DMS 273 (cell line): ENCODE data around the gene TCIRG1.
"Not testable (repeated sequence)": the region's sequence is repeated elsewhere in the genome, so short reads cannot be mapped to it uniquely, and the experiment has no call there.

Source experiments
- DNase-seq: peaks from one replicate; lab custom pipeline; 2025; ENCODE audit not compliant: unreplicated experiment; lab: John Stamatoyannopoulos, UW

TCIRG1 gene

DNA sequence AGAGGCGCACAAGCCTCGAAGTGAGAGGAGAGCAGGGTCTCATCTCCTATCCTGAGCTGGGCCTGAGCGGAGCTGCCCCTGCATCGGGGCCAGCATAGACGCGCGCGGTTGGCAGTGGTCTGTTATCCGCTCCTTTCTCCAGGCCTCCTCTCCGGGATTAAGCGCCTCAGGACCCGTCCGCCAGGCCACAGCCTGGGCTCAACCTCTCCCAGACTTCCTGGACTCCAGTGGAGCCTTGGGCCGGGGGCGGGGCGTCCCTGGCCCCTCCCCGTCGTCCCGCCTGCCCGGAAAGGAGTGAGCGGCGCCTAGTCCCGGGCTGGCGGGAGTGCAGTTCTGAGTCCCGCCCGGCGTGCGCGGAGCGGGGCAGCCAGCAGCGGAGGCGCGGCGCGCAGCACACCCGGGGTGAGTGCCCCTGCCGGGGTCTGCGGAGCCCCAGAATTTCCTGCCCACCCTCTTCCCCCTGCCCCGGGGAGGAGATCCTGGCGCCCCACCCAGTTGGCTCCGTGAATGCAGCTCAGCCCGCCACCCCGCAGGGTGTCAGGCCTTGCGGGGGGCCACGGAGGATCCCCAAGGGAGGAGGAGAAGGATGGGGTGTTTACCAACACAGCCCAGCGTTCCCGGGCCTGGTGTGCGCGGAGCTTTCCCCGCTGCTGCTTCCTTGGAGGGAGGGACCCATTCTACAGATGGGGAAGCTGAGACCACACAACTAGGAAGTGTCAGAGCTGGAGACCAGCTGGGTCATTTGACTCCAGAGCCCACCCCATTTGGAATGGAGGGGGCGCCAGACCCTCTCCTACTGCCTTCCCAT lies at the start of gene TCIRG1:
TSS of gene TCIRG1 (plus strand) at position 308 of the 808 bp plus-strand sequence. CDS start 2,247 bp downstream, outside the sequence.
- no peak for DNase-seq

DNA sequence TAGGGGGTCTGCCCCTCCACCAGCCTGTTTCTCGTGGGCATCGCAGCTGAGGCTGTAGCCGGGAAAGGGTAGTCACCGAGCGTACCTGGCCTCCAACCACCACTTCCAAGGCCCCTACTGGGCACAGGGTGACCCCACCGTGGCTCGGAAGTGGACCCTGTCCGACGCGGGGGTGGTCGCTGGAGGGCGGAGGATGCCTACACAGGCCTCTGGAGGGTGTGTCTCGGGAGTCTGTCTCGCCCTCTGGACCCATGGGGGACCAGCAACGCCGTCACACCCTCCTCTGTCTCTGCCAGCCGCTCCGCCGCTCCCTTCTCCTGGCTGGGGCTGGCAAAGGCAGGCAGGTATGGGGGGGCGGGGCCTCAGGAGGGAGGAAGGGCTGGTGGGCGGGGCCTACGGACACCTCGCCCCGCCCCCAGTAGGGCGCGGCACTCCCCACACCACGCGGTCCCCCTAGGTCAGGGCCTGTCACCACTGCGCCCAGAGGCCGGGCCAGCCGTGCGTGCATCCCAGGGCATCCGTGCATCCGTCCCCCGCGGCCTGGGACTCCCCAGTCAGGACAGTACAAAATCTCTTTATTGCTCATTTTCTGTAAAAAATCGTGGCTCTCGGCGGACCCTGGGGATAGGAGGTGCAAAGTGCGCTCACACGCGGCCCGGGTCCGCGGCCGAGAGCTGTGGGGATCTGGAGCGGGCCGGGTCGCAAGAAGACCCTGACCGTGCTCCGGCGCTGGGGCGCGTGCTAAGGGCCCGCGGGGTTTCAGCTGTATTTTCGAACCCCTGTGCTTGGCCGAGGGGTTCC lies 48.1 kb upstream of the TCIRG1 start:
- DNase-seq = not testable (repeated sequence)

DNA sequence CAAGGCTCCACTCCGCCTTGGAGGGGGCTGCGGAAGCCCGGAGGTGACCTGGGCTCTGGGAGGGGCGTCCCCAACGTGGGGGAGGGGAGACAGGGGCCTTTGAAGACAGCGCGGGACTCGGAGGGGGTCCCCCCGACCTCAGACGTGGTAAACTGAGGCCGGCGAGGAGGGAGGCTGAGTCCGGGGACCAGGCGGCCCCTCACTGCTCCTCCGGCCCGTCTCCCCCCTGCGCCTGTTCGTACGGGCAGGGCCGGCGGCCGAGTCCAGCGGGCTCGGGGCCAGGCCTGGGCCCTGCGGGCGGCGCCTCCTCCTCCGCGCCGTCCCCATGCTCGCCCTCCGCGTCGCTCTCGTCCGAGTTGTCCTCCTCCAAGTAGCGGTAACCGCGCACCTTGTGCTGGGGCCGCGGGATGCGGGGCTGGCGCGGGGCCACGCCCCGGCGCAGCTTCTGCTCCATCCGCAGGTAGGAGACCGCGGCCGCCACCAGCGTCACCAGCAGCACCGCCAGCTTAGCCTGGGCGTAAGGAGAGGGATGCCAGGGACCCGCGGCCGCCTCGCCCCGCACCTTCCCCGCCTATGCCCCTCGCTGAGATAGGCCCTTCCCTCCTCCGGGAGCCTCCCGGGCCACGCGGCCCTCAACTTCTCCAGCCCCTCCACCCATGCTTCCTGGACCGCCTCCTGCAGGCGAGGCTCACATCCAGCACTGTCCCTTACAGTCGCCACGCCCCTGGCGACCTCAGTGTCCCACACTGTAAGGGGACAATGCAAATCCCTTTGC lies 47.3 kb upstream of the TCIRG1 start:
- DNase-seq = not testable (repeated sequence)

DNA sequence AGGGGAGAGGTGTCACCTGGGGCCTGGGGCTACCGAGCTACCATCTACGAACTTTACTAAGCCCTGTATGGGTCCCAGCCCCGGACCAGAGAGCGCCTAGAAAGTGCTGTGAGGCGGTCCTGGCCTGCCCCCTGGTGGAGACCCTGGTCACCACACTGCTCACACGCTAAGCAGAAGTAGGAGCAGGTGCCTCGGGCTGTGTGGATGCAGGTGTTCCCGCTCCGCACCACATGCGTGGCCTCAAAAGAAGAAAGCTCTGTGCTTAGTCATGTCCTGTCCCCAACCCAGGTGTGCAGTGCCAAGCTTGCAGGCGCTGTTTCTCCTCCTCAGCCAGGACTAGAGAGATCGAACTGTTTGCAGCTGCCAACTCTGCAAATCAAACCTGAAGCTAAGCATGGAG lies 45.0 kb upstream of the TCIRG1 start:
- DNase-seq = peak; percentile 25

GRCh38 chr11:67994387-67994786 lies 44.4 kb upstream of the TCIRG1 start:
- not testable (repeated sequence) for DNase-seq

GRCh38 chr11:67995129-67995528 lies 43.7 kb upstream of the TCIRG1 start:
- DNase-seq = not testable (repeated sequence)

DNA sequence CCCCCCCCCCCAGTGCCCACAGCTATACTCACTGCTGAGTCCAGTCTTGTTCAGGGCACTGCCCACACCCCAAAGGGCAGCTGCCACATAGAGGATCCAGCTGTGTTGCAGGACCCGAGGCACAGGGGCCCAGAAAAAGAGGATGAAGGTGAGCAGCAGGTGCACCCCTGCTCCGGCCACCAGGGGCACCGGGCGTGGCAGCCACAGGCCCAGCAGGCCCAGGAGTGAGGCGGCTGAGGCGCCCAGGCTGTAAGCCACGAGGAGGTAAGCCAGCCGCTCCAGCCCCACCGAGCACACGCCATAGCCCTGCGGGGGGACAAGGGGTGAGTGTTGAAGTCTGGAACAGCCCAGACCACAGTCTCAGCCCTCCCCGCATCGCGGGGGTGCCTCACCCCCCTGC lies 43.2 kb upstream of the TCIRG1 start:
- DNase-seq = not testable (repeated sequence)

GRCh38 chr11:67996051-67996450 lies 42.8 kb upstream of the TCIRG1 start:
- DNase-seq = no peak

DNA sequence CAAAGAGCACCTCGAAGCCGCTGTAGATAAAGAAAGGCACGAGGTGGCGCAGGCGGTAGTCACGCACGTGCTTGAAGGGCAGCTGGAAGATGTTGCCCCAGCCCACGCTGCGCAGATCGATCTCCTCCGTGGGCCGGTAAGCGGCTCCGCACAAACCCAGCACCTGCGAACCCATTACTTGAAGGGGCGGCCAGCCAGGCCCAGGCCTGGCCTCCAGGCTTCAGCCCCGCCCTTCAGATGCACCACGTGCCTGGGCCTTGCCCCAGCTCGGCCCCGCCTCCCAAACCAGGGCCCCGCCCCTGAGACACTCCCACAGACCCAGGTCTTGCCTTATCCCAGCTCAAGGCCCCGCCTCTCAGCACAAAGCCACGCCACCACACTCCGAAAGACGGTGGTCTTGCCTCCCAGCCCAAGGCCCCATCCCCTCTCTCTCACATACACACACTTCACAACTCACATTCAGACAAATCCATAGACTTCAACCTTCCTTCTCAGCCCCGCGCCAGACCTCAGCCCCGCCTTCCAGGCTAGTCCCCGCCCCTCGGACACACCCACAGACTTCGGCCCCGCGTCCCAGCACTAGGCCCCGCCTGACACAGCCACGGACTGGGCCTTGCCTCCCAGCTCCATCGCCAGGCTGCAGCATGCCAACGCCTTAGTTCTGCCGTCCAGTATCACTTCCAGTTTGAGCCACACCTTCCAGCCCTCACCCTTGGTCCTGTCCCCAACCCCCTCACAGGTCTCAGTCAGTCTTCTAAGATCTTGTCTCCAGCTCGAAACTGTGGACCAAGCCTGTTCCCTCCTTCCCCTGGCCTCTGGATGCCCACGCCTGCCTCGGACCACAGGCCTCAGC lies 42.0 kb upstream of the TCIRG1 start:
- peak; percentile 43 for DNase-seq

DNA sequence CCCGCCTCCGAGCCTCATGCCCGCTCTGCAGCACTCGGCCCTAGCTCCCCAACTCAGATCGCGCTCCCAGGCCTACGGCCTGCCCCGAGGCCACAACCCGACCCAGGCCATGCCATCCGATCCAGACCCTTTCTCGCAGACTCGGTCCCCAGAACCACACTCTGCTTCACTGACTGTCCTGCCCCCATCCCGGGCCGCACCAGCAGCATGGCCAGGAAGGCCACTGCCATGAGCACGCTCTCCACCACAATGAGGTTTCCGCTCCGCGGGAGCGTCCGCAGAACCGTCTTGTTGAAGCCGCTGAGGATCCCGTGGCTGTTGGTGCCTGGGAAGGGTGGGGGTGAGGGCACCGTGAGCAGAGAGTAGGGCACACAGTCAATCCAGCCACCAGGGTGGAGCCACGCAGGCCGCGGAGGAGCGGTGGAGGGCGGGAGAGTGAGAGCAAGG lies 41.3 kb upstream of the TCIRG1 start:
- no peak for DNase-seq

DNA sequence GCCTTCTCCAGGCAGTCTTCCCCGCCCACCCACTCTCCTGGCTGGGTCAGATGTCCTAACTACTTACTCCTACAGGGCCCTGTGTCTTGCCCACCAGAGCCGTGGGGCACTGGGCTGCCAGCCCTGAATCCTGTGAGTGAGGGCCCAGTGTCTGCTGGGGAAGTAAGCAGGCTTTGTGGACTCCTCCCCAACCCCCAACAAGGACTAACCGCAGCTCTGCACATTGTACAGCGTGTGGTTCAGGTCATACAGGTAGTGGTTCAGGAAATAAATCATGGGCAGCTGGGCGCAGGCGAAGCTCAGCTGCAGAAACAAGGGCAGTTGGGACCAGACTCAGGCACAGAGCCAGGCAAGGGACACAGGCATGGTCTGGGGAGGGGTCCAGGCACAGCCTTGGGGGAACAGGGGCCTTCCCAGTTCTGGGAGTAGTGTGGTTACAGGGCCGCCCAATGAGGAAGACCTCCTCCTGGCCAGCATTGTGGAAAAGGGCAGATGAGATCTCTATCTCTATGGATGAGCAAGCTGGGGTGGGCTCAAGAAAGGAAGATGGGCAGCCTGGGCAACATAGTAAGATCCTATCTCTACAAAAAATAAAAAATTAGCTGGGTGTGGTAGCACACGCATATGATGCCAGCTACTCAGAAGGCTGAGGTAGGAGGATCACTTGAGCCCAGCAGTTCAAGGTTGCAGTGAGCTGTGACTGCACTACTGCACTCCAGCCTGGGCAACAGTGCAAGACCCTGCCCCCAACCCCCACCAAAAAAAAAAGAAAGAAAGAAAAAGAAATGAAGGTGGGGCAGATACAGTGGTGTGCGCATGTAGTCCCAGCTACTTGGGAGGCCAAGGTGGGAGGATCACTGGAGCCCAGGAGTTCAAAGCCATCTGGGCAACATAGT lies 40.4 kb upstream of the TCIRG1 start:
- DNase-seq = no peak

GRCh38 chr11:67999201-67999629 lies 39.6 kb upstream of the TCIRG1 start:
- no peak for DNase-seq

DNA sequence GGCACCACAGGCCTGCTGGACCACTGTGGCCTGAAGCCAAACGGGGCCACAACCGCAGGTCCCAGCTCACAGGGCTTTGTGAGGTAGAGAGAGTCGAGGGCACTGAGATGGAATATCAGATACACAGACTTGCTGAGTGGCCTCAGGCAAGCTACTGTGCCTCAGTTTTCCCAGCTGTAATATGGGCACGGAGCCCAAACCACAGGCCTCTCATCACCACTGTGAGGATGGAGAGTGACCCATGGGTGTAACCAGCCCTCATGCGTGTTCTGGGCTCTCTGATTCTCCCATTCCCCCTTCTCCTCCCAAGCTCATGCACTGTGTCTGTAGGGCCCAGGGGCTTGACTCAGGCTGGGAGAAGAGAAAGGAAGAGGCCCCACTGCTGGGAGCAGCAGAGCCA lies 39.1 kb upstream of the TCIRG1 start:
- no peak for DNase-seq

DNA sequence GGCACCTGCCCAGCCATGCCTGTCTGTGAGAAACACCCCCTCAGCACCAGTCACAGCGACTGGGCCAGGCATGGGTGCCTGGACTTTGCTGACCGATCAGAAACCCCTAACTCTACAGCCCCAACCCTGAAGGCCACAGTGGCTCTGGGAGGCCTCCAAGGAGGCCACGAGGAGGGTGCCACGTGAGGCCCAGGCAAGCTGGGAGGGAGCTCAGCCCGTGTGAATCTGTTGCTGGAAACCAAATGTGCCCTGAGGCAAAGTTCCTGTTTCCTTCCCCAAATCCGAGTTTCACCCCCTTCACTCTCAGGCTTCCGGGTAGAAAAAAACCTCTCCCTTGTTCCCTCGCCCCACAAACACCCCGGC lies 36.3 kb upstream of the TCIRG1 start:
- DNase-seq = no peak

- peak; percentile 38 for DNase-seq
Measured at GRCh38 chr11:68002938-68003845, 35.6 kb upstream of the TCIRG1 start.

GRCh38 chr11:68003846-68004550 lies 34.8 kb upstream of the TCIRG1 start, which contains the start of gene UNC93B1:
UNC93B1 (minus strand) TSS chr11:68004097; CDS start chr11:68004043, 54 bp downstream.
- peak; percentile 85 for DNase-seq

- DNase-seq = no peak
Measured at GRCh38 chr11:68004551-68005335, 34.1 kb upstream of the TCIRG1 start.
